GM23248 (cell line): Measurements from ENCODE around the gene VPS33B.

ENCODE experiments used
- EZH2 ChIP-seq: fragments of 200-600 bp; sonication (generic); IDR thresholded peaks from 2 replicates; pipeline ENCODE4 v1.6.1; 2018; ENCODE audit warnings: antibody characterized with exemption, mild to moderate bottlenecking; ENCODE audit not compliant: insufficient read depth, poor library complexity, severe bottlenecking
- EZH2phosphoT487 ChIP-seq: fragments of 200-600 bp; sonication (generic); IDR thresholded peaks from 2 replicates; pipeline ENCODE4 v1.6.1; 2018; ENCODE audit warnings: antibody characterized with exemption, moderate library complexity, mild to moderate bottlenecking, low read depth; ENCODE audit not compliant: insufficient read depth

GRCh38 chr15:90994059-90994416, 28.4 kb downstream of the VPS33B start:
- TF ChIP-seq EZH2 (no peak), EZH2phosphoT487 (no peak)
